ENCODE data around the gene ANKRD62.
"Not testable (repeated sequence)": the region's sequence is repeated elsewhere in the genome, so short reads cannot be mapped to it uniquely, and the experiment has no call there.

Gene ANKRD62

GRCh38 chr18:12099160-12099559 lies 5.5 kb downstream of the ANKRD62 start:
- no peak for DNase-seq (ENCODE audit: low read depth in 2 of 2)

GRCh38 chr18:12101266-12101665 lies 7.6 kb downstream of the ANKRD62 start:
- DNase-seq (ENCODE audit: low read depth in 2 of 2), result no peak

DNA sequence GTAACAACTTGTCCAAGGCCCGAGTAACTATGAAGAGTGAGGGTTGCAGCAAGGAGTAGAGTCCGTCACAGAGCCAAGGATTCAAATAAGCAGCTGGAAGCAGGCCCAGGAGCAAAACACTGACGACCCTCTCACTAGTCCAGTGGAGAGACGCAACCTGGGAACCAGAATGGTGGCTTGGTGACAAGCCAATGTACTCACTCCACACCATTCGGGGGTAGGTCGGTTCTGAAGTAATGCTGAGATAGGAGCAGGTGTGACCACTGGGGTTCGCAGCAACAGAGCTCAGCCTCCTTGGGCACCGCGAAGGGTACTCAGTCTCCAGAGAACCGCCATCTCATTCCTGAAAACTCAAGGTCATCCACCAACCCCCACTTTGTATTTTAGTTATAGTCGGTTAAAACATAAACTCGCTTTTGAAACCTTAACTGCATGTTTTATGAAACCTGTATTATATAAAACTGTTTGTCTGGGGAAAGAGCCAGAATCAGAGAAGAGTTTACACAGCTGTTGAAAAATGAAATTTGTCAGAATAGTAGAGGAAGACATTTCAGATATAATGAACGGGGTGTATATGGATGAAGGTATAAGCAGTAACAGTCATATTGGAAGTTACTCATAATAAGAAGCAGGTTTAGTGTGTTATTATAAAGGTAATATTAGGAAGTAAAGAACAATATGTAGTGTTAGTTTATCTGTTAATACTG lies 8.6 kb downstream of the ANKRD62 start:
- DNase-seq (ENCODE audit: low read depth in 2 of 2), result no peak

GRCh38 chr18:12106471-12106870 lies 12.8 kb downstream of the ANKRD62 start:
- DNase-seq (ENCODE audit: low read depth in 2 of 2), result no peak

GRCh38 chr18:12109836-12110235 lies 16.2 kb downstream of the ANKRD62 start:
- DNase-seq (ENCODE audit: low read depth in 2 of 2), result no peak

DNA sequence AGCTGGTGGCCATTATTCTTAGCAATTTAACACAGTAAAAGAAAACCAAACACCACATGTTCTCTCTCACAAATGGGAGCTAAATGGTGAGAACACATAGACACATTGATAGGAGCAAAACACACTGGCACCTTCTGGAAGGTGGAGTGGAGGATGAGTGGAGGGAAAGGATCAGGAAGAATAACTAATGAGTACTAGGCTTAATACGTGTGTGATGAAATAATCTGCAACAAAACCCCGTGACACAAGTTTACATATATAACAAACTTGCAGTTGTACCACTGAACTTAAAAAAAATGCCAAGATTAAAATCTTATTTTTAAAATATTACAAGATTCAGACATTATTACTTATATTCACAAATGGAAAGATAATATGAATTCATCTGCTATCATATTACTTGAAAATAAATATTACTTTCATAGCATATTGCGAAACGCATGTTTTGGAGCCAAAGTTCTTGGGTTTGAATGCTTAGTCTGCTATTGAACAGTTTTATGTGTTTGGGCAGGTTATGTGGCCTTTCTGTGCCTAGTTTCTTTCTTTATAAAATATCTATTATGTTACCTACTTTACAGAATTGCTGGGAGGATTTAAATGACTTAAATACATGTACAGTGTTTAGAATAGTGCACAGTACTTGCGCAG lies 20.5 kb downstream of the ANKRD62 start:
- DNase-seq (ENCODE audit: low read depth in 2 of 2), result no peak

DNA sequence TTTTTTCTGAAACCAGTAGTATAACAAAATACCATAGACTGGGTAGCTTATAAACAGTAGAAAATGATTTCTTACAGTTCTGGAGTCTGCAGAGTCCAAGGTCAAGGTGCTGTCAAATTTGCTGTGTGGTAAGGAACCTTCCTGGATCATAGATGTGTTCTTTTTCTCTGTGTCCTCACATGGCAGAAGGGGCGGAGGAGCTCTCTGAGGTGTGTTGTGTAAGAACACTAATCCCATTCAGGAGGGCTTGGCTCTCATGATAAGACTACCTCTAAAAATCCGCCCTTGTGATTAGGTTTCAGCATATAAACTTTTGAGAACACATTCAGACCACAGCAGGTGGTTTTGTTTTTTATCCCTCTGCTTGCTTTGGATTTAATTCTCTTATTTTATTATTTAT lies 25.7 kb downstream of the ANKRD62 start:
- DNase-seq (ENCODE audit: low read depth in 2 of 2), result no peak

DNA sequence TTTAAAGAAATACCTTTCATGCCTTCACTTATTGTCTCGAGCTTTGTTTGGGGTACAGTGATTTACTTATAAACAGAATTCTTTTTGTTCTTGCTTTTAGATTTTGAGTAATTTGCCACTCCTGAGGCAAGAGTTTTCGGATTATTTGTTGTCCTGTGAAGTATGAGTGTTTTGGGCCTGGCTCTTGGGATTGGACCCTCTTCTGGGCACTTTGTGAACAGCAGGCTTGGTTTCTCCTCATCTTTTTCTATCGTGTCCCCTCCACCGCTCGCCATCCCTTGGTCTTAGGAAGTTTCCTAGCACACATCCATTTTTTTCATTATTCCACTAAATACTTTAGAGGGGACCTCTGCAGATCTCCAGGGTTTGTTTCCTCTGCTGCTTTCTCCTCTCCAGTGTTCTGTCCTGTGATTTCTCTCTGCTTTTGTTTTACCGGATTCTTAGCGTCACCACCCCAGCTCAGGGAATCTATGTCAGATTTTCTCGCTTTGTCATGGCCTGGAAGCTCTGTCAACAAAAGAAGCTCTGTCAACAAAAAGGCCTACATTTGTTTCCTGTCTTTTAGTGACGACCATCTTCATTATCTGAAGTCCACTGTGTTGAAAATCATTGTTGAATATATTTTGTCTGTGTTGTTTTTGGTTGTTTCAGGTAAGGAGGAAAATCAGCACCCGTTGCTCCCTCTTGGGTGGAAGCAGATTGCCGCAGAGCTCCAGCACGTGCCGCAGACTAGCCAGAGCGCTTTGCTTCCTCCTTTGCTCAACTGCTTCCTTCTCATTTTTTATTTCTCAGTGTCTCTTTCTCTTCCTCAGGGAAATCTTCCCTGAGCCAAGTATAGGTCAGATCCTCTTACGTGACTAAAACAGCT lies 27.8 kb downstream of the ANKRD62 start:
- DNase-seq (ENCODE audit: low read depth in 2 of 2), result no peak

DNA sequence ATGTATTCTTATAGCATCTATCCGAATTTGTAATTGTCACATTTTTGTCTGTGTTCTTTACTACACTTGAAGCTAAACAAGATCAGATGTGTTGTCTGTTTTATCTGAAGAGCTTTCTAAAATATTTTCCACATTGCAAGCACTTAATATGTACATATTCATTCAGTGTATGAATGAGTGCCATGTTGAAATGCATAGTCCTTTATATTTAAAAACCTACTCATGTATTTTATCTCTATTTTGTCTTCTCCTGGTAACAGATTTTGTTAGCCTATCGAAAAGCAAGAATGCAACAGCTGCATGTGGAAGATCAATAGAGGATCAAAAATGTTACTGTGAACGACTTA lies 28.4 kb downstream of the ANKRD62 start:
- not testable (repeated sequence) for DNase-seq (ENCODE audit: low read depth in 2 of 2)

DNA sequence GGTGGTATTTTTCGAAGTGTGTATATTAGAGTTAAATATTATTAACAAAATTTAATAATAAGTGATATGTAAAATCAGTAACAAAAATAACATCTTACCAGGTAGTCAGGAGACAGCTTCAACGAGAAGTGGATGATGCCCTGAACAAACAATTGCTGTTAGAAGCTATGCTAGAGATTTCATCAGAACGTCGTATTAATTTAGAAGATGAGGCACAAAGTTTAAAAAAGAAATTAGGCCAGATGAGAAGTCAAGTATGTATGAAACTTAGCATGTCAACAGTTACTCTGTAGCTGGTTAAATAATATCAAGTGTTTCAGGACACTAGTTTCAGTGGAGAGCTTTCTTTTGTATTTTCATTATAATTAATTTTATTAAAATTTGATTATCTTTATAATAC lies 34.0 kb downstream of the ANKRD62 start:
- not testable (repeated sequence) for DNase-seq (ENCODE audit: low read depth in 2 of 2)

- DNase-seq (ENCODE audit: low read depth in 2 of 2), result not testable (repeated sequence)
These were observed 45.2 kb downstream of the ANKRD62 start for GRCh38 chr18:12138831-12139230.

- not testable (repeated sequence) for DNase-seq (ENCODE audit: low read depth in 2 of 2)
These were observed 47.2 kb downstream of the ANKRD62 start for GRCh38 chr18:12140866-12141265.

GRCh38 chr18:12141778-12142177 lies 48.1 kb downstream of the ANKRD62 start:
- DNase-seq (ENCODE audit: low read depth in 2 of 2), result not testable (repeated sequence)

- DNase-seq (ENCODE audit: low read depth in 2 of 2), result not testable (repeated sequence)
These were observed 55.8 kb downstream of the ANKRD62 start for GRCh38 chr18:12149431-12149830.

DNA sequence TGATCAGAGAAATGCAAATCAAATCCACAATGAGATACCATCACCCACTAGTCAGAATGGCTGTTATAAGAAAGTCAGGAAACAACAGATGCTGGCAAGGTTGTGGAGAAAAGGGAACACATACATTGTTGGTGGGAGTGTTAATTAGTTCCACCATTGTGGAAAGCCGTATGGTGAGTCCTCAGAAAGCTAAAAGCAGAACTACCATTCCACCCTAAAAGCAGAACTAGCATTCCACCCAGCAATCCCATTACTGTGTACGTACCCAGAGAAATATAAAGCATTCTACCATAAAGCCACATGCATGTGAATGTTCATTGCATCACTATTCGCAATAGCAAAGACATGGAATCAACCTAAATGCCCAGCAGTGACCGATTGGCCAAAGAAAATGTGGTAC lies 60.7 kb downstream of the ANKRD62 start:
- no peak for DNase-seq (ENCODE audit: low read depth in 2 of 2)

DNA sequence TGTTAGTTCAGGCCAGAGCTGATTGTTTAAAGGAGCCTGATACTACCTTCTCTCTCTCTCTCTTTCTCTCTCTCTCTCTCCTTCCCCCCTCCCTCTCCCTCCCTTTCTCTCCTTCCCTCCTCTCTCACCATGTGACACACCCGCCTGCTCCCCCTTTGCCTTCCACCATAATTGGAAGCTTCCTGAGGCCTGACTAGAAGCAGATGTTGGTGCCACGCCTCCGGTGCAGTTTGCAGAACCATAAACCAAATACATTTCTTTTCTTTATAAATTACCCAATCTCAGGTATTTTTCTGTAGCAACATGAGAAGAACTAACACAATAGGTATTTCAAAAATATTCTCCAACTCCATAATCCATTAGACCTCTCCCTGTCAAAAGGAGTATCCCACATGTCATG lies 62.4 kb downstream of the ANKRD62 start:
- DNase-seq (ENCODE audit: low read depth in 2 of 2), result no peak

DNA sequence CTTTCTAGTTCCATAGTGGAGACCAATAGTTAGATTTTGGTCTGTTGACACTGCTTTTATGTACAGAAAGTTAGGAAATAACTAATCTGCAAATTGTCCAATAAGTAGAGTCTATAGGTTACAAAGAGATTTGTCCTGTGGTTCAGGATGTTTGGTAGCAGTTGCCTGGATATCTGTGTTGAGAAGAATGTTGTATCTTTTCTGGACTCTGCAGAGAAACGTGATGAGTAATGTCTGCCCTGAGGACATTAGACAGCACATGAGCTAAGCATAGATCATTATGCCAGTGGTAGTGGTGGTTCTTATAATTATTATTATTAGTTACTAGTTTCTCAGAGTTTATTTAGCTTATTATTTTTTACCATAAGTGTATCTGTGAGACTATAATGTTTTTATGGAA lies 65.8 kb downstream of the ANKRD62 start:
- DNase-seq (ENCODE audit: low read depth in 2 of 2), result no peak

- no peak for DNase-seq (ENCODE audit: low read depth in 2 of 2)
These were observed 69.1 kb downstream of the ANKRD62 start for GRCh38 chr18:12162786-12163185.

- no peak for DNase-seq (ENCODE audit: low read depth in 2 of 2)
These were observed 71.6 kb downstream of the ANKRD62 start for GRCh38 chr18:12165038-12165768.
